HepG2 (cell line): ENCODE measurements around the gene SLC12A9. TPM values are rescaled to one million over a fixed set of nuclear protein-coding genes. Genes with fewer than 3 reads are reported as not detected.

Experiments used
- AHR ChIP-seq: IDR thresholded peaks from 2 replicates; pipeline ENCODE4 v1.6.1; 2018; ENCODE audit warnings: missing genetic modification reagents, missing compliant biosample characterization
- ESRRA ChIP-seq: sonication (generic); formaldehyde crosslinking; IDR thresholded peaks from 2 replicates; pipeline ENCODE4 v1.5.1; 2020; ENCODE audit warnings: mild to moderate bottlenecking, low read depth, missing genetic modification reagents
- FOXO1 ChIP-seq: sonication (generic); formaldehyde crosslinking; IDR thresholded peaks from 2 replicates; pipeline ENCODE4 v1.4.0; 2020; ENCODE audit warnings: missing genetic modification reagents
- HHEX ChIP-seq: IDR thresholded peaks from 2 replicates; pipeline ENCODE4 v1.6.1; 2016; ENCODE audit warnings: control low read depth
- KMT2A ChIP-seq: sonication (generic); formaldehyde crosslinking; IDR thresholded peaks from 2 replicates; pipeline ENCODE4 v1.4.0; 2020; ENCODE audit warnings: missing genetic modification reagents
- SIN3A ChIP-seq: IDR thresholded peaks from 2 replicates; pipeline ENCODE4 v1.6.1; 2011; ENCODE audit warnings: low read depth, mild to moderate bottlenecking, control low read depth, low read length, borderline replicate concordance
- SP2 ChIP-seq: sonication (generic); formaldehyde crosslinking; IDR thresholded peaks from 2 replicates; pipeline ENCODE4 v1.5.1; 2020; ENCODE audit warnings: mild to moderate bottlenecking, missing genetic modification reagents
- TAF15 ChIP-seq: fragments of 200-400 bp; formaldehyde crosslinking; IDR thresholded peaks from one replicate; pipeline ENCODE4 v1.6.1; 2018; ENCODE audit warnings: mild to moderate bottlenecking, low read depth, low read length; ENCODE audit not compliant: poor library complexity, severe bottlenecking
- XRCC5 ChIP-seq: fragments of 200-400 bp; formaldehyde crosslinking; optimal IDR thresholded peaks from 2 replicates; pipeline ENCODE3; 2017; ENCODE audit warnings: mild to moderate bottlenecking, low read length
- ZBTB39 ChIP-seq: sonication (generic); formaldehyde crosslinking; IDR thresholded peaks from 2 replicates; pipeline ENCODE4 v1.5.0; 2020; ENCODE audit warnings: missing genetic modification reagents
- ZBTB49 ChIP-seq: sonication (generic); formaldehyde crosslinking; IDR thresholded peaks from 2 replicates; pipeline ENCODE4 v1.4.0; 2020; ENCODE audit warnings: missing genetic modification reagents, borderline replicate concordance
- ZMAT3 ChIP-seq: sonication (generic); formaldehyde crosslinking; conservative IDR thresholded peaks from 2 replicates; pipeline ENCODE4 v1.7.0; 2021; ENCODE audit warnings: missing genetic modification reagents
- ZNF18 ChIP-seq: sonication (generic); formaldehyde crosslinking; IDR thresholded peaks from 2 replicates; pipeline ENCODE4 v1.8.0; 2022; ENCODE audit warnings: mild to moderate bottlenecking, missing genetic modification reagents; ENCODE audit not compliant: insufficient replicate concordance
- ZNF362 ChIP-seq: sonication (generic); formaldehyde crosslinking; IDR thresholded peaks from 2 replicates; pipeline ENCODE4 v1.4.0; 2020; ENCODE audit warnings: missing genetic modification reagents, mild to moderate bottlenecking, borderline replicate concordance
- ZNF512B ChIP-seq: sonication (generic); formaldehyde crosslinking; IDR thresholded peaks from 2 replicates; pipeline ENCODE4 v1.5.1; 2020; ENCODE audit warnings: missing genetic modification reagents, mild to moderate bottlenecking, borderline replicate concordance
- ZNF619 ChIP-seq: sonication (generic); formaldehyde crosslinking; IDR thresholded peaks from 2 replicates; pipeline ENCODE4 v1.4.0; 2020; ENCODE audit warnings: mild to moderate bottlenecking, missing genetic modification reagents
- ZNF790 ChIP-seq: sonication (generic); formaldehyde crosslinking; IDR thresholded peaks from 2 replicates; pipeline ENCODE4 v1.8.0; 2022; ENCODE audit warnings: missing genetic modification reagents, mild to moderate bottlenecking, borderline replicate concordance
- ZSCAN25 ChIP-seq: sonication (generic); formaldehyde crosslinking; IDR thresholded peaks from 2 replicates; pipeline ENCODE4 v1.8.0; 2022; ENCODE audit warnings: mild to moderate bottlenecking, missing genetic modification reagents
- polyA plus RNA-seq, 8 experiments: library from polyadenylated mRNA; depleted of rRNA in 3 of 8; stranded (reverse) in 7 of 8; unstranded in 1 of 8; fragments of >200 nt; fragmentation: Illumina TruSeq in 4 of 8; extraction: Trizol in 4 of 8; gene quantifications; 2 replicates each; pipeline versions ENCODE4 v1.2.1 to v1.2.3, GENCODE V29; 2011 to 2016; ENCODE audit warnings: low read depth in 4 of 8, missing spikeins in 1 of 8, mixed read lengths in 1 of 8; ENCODE audit not compliant: insufficient read depth in 1 of 8
- total RNA-seq, 5 experiments: library from RNA; depleted of rRNA; stranded (reverse); fragments of >200 nt; fragmentation: Illumina TruSeq; extraction: Trizol; gene quantifications; 2 replicates each; pipeline ENCODE4 v1.2.3, GENCODE V29; 2016; ENCODE audit warnings: low read depth in 1 of 5

Gene SLC12A9
- total and polyA plus RNA-seq, 2 of the 13 experiments (the other 11 are each of a cell fraction or from before 2014, with no cell fraction given): 8.7 to 16.6 TPM

GRCh38 chr7:100852048-100852872, at the start of gene SLC12A9 (continued):
- TF ChIP-seq ZNF619 (CRISPR knock-in tag) (peak; percentile 62; the same call in 1 of the 2 replicates), AHR (0 out of 2 replicates have a peak, but pooled peaks have one; percentile 59), TAF15 (no peak), SP2 (CRISPR knock-in tag) (no peak), ZNF512B (CRISPR knock-in tag) (0 out of 2 replicates have a peak, but pooled peaks have one; percentile 27), ZBTB39 (CRISPR knock-in tag) (no peak), ZNF18 (CRISPR knock-in tag) (no peak), FOXO1 (CRISPR knock-in tag) (peak; percentile 38; the same call in 1 of the 2 replicates), XRCC5 (peak; percentile 13), HHEX (CRISPR knock-in tag) (no peak), SIN3A (peak; percentile 89; the same call in 1 of the 2 replicates), ESRRA (CRISPR knock-in tag) (0 out of 2 replicates have a peak, but pooled peaks have one; percentile 5), ZMAT3 (CRISPR knock-in tag) (no peak), ZBTB49 (CRISPR knock-in tag) (no peak), ZSCAN25 (peak; percentile 80), KMT2A (0 out of 2 replicates have a peak, but pooled peaks have one; percentile 14), ZNF790 (CRISPR knock-in tag) (no peak), ZNF362 (no peak)
